CD4-positive, alpha-beta T cell treated with Interleukin-10 for 1 hour (primary cell): Measurements from ENCODE around the gene GKAP1.
"Not testable (repeated sequence)": the region's sequence is repeated elsewhere in the genome, so short reads cannot be mapped to it uniquely, and the experiment has no call there.

Experiments used
- DNase-seq: peaks from one replicate; pipeline ENCODE4 v3.0.0-alpha.2; 2020

Gene GKAP1

DNA sequence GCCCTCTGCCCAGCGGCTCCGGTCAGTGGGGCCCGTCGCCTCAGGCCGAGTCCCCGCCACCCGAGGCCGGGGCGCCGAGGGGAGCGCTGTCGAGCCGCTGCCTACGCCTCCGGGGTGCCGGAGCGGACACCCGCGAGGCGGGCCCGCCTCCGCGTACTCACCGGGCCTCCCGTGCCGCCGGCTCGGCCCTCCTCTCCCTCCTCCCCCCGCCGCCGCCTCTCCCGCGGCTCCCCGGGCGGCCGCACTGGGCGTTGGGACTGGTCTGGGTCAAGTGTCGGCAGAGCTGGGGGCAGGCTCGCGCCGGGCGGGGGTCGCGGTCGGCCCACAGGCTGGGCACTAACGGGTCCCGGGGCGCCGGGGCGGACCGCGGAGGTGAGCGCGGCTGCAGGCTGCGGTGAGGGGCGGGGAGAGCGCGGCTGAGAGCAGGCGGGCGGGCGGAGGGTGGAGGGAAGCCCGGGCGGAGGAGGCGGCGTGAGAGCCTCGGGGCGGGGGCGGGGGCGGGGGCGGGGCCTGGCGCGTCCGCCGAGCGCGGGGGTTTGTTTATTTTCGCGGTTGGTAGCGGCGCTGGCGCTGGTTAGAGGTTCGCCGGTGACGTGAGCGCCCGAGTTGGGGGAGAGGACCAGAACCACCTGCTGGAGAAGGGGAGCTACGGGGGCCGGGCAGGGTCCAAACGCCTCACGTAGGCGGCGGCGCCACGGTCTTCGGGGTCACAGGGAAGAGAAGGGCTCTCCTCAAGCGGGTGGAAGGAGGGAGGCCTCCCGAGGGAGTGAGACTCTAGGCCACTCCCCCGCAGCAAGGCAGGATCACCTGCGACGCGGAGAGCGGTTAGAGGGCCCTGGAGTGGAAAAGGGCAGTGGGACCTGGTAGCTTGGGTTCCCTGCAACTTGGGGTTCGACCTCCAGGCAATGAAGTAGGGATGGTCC lies at the start of gene GKAP1:
Gene GKAP1 (minus strand): TSS at position 414 of the 923 bp plus-strand sequence. CDS start 11,252 bp downstream, outside the sequence.
- DNase-seq = peak; percentile 91

GRCh38 chr9:83849895-83850294 lies 32.3 kb upstream of the GKAP1 start:
- not testable (repeated sequence) for DNase-seq

- DNase-seq = not testable (repeated sequence)
Measured at GRCh38 chr9:83837070-83837643, 19.6 kb upstream of the GKAP1 start.

- not testable (repeated sequence) for DNase-seq
Measured at GRCh38 chr9:83830426-83831071, 13.0 kb upstream of the GKAP1 start.

GRCh38 chr9:83824986-83825623 lies 7.5 kb upstream of the GKAP1 start:
- DNase-seq = not testable (repeated sequence)

DNA sequence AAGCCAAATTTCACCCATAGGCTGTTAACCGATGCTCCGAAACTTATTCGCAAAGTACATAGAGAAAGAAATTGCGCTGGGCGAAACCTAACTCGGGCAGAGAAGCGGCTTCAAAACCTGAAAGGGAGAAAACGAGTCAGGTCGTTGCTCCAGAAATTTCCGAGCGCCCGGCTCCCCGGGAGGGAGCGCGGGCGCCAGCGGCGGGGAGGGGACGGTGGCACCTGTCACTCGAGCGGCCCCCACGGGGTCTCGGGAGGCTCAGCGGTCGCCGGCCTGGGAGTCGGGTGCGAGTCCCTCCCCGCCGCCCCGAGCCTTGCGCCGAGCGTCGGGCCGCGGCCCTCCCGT lies 586 bp downstream of the GKAP1 start:
- not testable (repeated sequence) for DNase-seq

DNA sequence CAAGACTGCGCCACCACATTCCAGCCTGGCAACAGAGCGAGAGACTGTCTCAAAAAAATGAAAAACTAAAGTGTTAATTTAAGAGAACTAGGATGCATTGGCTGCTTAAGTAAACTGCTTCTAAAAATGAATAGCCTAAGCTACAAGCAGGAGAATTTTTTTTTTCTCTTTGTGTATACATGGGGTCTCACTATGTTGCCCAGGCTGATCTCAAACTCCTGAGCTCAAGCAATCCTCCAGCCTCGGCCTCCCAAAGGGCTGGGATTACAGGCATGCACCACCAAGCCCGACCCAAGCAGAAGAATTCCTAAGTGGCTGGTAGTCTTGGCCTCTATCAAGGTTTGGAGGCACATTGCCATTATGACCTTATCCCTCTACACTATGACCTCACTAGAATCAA lies 2.4 kb downstream of the GKAP1 start:
- not testable (repeated sequence) for DNase-seq

DNA sequence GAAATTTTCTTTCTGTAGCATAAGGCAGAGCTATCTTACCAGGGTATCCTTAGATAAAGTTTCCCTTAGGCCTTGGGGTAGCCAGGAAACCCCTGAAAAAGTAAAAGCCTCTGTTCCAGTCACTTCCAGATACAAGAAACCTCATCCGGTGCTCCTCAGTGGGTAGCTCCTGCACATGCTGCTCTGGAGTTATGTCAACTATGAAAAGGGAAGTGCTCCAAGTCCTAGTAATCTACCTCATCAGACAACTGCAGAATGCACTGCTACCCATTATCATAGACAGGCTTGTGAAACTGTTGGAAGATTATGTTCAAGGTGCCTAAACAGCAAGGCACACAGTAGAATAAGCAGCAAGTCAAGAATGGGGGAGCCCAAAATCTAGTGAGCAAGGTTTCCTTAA lies 8.4 kb downstream of the GKAP1 start:
- DNase-seq = not testable (repeated sequence)

DNA sequence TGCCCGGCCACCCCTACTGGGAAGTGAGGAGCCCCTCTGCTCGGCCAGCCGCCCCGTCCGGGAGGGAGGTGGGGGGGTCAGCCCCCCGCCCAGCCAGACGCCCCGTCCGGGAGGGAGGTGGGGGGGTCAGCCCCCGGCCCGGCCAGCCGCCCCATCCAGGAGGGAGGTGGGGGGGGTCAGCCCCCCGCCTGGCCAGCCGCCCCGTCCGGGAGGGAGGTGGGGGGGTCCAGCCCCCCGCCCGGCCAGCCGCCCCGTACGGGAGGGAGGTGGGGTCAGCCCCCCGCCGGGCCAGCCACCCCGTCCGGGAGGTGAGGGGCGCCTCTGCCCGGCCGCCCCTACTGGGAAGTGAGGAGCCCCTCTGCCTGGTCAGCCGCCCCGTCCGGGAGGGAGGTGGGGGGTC lies 13.1 kb downstream of the GKAP1 start:
- not testable (repeated sequence) for DNase-seq

- DNase-seq = not testable (repeated sequence)
Measured at GRCh38 chr9:83803941-83804340, 13.6 kb downstream of the GKAP1 start.

DNA sequence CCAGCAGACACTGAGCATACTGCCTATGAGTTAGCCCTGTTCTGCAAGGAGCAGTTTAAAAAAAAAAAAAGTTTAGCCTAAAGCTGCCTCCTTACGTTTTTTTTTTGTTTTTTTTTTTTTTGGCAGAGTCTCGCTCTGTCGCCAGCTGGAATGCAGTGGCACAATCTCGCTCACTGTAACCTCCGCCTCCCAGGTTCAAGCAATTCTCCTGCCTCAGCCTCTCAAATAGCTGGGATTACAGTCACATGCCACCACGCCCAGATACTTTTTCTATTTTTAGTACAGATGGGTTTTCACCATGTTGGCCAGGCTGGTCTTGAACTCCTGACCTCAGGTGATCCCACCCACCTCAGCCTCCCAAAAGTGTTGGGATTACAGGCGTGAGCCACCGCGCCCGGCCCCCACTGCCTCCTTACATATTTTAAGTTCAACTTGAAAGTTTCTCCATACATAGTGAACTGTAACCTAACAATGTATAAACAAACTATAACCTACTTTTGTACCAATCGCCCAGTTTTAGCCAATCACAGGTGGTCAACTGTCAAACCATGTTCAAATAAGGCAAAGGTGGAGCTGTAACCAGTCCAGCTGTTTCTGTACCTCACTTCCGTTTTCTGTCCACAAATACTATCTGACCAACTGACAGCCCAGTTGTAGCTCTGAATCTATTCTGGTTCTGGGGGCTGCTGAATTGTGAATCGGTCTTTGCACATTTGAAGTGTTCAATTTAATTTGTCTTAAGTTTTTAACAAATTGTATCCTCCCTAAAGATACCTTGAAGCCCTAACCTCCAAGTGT lies 17.1 kb downstream of the GKAP1 start:
- DNase-seq = no peak

GRCh38 chr9:83794051-83794450 lies 23.5 kb downstream of the GKAP1 start:
- DNase-seq = no peak

- no peak for DNase-seq
Measured at GRCh38 chr9:83792746-83793145, 24.8 kb downstream of the GKAP1 start.

GRCh38 chr9:83778164-83778563 lies 39.4 kb downstream of the GKAP1 start:
- no peak for DNase-seq

GRCh38 chr9:83775932-83776331 lies 41.6 kb downstream of the GKAP1 start:
- no peak for DNase-seq

GRCh38 chr9:83772860-83773259 lies 44.7 kb downstream of the GKAP1 start:
- no peak for DNase-seq

DNA sequence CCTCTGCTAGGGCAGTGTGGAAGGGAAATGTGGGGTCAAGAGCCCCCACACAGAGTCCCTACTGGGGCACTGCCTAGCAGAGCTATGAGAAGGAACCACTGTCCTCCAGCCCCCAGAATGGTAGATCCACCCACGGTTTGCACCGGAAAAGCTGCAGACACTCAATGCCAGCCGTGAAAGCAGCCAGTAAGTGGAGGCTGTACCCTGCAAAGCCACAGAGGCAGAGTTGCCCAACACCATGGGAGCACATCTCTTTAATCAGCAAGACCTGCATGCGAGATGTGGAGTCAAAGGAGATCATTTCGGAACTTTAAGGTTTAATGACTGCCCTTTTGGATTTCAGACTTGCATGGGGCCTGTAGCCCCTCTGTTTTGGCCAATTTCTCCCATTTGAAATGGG lies 52.2 kb downstream of the GKAP1 start:
- DNase-seq = no peak

- DNase-seq = no peak
Measured at GRCh38 chr9:83754383-83754977, 63.1 kb downstream of the GKAP1 start.

GRCh38 chr9:83749706-83750105 lies 67.9 kb downstream of the GKAP1 start:
- no peak for DNase-seq

DNA sequence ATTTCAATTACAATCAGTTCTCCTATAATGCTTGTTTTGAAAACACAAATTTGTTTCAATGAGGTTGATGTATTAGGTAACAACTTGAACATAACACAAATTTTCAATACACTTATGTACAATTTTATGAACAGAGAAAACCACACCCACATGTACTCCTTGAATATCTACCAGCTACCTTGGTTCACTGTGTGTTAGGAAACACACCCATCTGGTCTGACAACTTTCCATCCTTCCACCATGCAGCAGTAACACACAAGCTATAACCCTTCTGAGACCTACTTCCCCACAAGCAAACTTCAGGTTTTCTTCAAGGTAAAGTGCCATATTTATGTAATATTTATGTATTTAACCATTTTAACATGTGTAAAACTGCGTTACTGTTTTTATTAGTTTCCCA lies 73.4 kb downstream of the GKAP1 start:
- DNase-seq = no peak

GRCh38 chr9:83733739-83734138 lies 83.8 kb downstream of the GKAP1 start:
- DNase-seq = no peak
